Measurements from ENCODE around the gene AQP7.

- TF ChIP-seq, protein P1, sequence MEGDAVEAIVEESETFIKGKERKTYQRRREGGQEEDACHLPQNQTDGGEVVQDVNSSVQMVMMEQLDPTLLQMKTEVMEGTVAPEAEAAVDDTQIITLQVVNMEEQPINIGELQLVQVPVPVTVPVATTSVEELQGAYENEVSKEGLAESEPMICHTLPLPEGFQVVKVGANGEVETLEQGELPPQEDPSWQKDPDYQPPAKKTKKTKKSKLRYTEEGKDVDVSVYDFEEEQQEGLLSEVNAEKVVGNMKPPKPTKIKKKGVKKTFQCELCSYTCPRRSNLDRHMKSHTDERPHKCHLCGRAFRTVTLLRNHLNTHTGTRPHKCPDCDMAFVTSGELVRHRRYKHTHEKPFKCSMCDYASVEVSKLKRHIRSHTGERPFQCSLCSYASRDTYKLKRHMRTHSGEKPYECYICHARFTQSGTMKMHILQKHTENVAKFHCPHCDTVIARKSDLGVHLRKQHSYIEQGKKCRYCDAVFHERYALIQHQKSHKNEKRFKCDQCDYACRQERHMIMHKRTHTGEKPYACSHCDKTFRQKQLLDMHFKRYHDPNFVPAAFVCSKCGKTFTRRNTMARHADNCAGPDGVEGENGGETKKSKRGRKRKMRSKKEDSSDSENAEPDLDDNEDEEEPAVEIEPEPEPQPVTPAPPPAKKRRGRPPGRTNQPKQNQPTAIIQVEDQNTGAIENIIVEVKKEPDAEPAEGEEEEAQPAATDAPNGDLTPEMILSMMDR (IDR thresholded peaks at IDR 0.05), result no peak
- TF ChIP-seq POLR2AphosphoS5 (IDR thresholded peaks at IDR 0.05), result no peak
- TF ChIP-seq POLR2A (IDR thresholded peaks at IDR 0.05), result no peak
Measured at GRCh38 chr9:33393581-33393980, 8.8 kb downstream of the AQP7 start.
